HG03571 (cell line): ENCODE results near the gene PGA3.
"Not testable (repeated sequence)": the region's sequence is repeated elsewhere in the genome, so short reads cannot be mapped to it uniquely, and the experiment has no call there.

Experiments used
- ATAC-seq: cut with Tn5 transposase; IDR thresholded peaks from one replicate; pipeline ENCODE4 v1.9.1; 2021; ENCODE audit not compliant: unreplicated experiment

PGA3 gene

DNA sequence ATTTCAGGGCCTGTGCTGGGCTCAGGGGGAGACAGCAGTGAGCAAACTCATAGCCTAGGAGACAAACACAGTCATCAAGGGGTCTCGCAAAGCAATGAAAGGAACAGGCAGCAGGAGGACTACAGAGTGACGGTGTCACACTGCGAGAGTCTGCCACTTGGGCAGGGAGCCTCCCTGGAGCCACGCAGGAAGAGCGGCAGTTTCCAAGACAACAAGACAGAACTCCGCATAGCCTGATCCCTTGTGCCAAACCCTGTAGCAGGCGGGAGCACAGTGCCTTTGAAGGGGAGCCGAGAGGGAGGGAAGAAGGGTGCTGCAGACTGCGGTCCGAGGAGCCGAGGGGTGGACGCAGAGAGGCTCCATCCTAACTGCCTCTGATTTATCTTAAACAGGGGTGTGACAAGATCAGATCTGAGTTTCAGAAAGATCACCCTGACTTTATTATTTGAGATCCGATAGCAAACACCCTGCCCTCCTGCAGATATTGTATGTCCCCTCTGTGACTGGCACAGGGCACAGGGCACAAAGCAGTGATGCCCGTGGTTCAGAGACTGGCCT is 1.3 kb downstream of the PGA3 start:
- ATAC-seq, result not testable (repeated sequence)

DNA sequence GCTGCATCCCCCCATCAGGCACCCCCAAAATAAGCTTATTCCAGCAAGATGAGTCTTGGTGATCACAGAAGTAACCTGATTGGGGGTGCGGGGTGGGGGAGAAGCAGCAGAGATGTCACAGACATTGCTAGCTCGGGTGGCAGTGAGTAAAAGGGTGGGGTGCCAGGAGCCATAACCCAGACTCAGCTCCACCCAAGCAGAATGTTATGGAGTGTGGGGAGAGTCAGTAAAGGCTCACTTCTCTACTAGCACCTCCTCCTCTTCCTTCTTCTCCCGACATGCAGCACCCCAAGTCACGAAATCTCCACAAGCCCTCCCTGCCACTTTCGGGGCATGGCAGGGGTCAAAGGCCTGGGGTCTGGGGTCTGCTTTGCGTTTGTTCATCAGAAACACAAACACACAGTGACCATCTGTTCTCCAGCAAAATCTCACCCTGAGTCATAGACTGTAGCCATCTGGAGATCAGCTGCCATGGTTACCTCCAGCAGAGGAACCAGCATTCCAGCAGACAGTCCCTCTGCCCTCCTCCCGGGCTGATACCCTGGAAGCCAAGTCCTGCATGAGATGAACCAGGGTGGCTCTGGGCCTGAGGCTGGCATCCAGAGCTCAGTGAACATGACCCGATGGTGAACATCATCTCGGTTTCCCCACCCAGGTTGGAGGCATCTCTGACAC is 4.5 kb downstream of the PGA3 start:
- ATAC-seq, result not testable (repeated sequence)

DNA sequence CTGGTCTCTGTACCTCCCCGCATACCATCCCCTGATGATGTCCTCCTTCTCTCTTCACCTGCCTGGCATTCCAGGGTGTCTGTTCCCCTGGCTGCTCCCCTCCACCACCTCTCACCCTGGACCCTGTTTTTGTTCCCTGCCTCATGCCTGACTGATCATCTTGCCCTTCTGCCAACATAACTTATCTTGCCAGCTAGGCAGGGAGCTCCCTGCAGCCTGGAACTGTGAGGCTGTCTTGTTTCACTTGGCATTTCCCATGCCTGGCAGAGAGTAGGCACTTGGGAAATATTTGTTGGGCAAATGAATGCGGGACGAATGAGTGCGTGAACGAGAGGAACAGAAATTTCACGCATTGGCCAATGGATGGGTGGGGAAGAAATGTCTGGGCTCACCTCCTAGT is 7.3 kb downstream of the PGA3 start:
- not testable (repeated sequence) for ATAC-seq

GRCh38 chr11:61211327-61211952 is 8.1 kb downstream of the PGA3 start:
- ATAC-seq, result not testable (repeated sequence)

DNA sequence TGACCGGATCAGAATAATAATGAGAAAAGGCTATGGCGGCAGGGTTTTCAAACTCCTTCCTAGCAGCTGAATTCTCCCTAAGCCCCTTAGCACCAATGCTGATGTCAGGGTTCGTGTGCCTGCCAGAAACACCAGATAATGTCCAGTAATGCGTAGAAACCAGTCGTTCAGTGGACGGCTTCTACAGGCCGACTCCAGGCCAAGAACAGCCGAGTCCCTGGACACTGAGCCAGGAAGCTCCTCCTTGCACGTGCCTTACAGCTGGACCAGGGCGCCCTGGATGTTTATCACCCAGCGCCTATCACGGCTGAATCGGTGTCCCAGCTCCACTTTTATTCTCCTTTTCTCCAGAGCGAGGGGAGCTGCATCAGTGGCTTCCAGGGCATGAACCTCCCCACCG is 8.9 kb downstream of the PGA3 start:
- not testable (repeated sequence) for ATAC-seq

GRCh38 chr11:61213711-61214324 is 10.5 kb downstream of the PGA3 start:
- ATAC-seq, result not testable (repeated sequence)

GRCh38 chr11:61218306-61218705 is 15.0 kb downstream of the PGA3 start:
- not testable (repeated sequence) for ATAC-seq

GRCh38 chr11:61219016-61219415 is 15.7 kb downstream of the PGA3 start:
- ATAC-seq, result not testable (repeated sequence)

- not testable (repeated sequence) for ATAC-seq
Measured at GRCh38 chr11:61222047-61222446, 18.7 kb downstream of the PGA3 start, which contains the start of gene PGA4. TSS of gene PGA4 (plus strand) at chr11:61222347. CDS start at chr11:61222401, 54 bp downstream.

DNA sequence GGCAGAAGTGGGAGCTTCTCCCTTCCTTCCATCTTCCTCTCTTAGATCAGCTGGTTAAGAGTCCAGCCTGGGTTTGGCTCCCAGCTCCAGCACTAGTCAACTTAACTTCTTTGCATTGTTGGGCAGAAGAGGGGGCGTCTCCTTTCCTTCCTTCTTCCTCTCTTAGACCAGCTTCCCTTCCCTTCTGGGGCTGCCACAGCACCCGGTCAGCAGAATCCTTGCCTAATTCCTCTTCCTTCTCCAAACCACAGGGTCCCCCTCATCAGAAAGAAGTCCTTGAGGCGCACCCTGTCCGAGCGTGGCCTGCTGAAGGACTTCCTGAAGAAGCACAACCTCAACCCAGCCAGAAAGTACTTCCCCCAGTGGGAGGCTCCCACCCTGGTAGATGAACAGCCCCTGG is 19.4 kb downstream of the PGA3 start:
- not testable (repeated sequence) for ATAC-seq

DNA sequence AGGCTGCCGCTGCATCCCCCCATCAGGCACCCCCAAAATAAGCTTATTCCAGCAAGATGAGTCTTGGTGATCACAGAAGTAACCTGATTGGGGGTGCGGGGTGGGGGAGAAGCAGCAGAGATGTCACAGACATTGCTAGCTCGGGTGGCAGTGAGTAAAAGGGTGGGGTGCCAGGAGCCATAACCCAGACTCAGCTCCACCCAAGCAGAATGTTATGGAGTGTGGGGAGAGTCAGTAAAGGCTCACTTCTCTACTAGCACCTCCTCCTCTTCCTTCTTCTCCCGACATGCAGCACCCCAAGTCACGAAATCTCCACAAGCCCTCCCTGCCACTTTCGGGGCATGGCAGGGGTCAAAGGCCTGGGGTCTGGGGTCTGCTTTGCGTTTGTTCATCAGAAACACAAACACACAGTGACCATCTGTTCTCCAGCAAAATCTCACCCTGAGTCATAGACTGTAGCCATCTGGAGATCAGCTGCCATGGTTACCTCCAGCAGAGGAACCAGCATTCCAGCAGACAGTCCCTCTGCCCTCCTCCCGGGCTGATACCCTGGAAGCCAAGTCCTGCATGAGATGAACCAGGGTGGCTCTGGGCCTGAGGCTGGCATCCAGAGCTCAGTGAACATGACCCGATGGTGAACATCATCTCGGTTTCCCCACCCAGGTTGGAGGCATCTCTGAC is 23.3 kb downstream of the PGA3 start:
- not testable (repeated sequence) for ATAC-seq

GRCh38 chr11:61229458-61229857 is 26.1 kb downstream of the PGA3 start:
- not testable (repeated sequence) for ATAC-seq

GRCh38 chr11:61231033-61231432 is 27.7 kb downstream of the PGA3 start:
- not testable (repeated sequence) for ATAC-seq

DNA sequence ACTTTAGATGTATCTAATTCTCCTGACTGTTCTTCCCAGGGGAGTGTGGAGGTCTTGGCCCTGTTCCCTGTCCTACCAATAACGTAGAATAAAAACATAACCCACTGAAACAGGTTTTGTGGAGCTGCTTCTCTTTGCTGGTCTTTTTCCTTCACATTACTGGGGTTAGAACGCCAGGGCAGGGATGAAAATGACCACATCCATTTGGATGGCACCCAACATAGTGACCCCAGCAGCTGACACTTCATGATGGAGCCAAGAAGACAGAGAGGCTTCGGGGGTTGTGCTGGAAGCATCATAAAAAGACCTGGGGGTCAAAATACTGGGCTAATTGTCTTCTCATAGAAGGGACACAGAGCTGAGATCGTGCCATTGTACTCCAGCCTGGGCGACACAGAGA is 28.3 kb downstream of the PGA3 start:
- not testable (repeated sequence) for ATAC-seq

- not testable (repeated sequence) for ATAC-seq
Measured at GRCh38 chr11:61232548-61233145, 29.3 kb downstream of the PGA3 start.

DNA sequence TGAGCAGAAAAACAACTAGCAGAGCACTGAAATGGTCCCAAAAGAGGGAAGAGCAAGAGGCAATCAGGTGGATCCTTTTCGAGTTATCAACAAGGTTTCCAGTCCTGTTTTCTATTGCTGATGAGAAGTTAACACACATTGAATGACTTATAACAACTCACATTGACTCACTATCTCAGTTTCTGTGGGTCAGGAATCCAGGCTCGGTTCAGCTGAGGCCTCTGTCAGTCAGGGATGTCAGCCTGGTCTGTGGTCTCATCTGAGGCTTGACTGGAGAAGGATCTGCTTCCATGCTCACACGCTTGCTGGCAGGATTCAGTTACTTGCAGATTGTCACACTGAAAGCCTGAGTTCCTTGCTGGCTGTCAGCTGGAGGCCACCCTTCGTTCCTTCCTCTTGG is 33.8 kb downstream of the PGA3 start:
- not testable (repeated sequence) for ATAC-seq

GRCh38 chr11:61240288-61240687 is 37.0 kb downstream of the PGA3 start:
- not testable (repeated sequence) for ATAC-seq

DNA sequence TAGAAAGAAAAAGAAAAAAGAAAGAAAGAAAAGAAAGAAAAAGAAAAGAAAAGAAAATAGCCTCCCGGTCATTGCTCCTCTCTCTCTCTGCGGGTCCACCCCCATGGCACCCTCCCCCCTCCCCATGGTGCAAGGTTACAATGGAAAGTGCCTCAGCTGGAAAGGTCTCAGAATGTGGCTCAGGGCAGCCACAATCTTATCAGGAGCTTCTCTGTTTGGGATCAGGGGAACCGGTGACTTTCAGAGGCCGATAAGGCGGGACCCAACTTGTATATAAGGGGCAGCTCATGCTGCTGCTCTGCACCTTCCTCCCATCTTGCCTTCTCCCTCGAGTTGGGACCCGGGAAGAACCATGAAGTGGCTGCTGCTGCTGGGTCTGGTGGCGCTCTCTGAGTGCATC is 37.6 kb downstream of the PGA3 start, which contains the start of gene PGA5:
Gene PGA5 (plus strand): TSS at position 301 of the 400 bp plus-strand sequence. CDS start 52 bp downstream, at position 353.
- not testable (repeated sequence) for ATAC-seq

- ATAC-seq, result not testable (repeated sequence)
Measured at GRCh38 chr11:61241526-61241925, 38.2 kb downstream of the PGA3 start.

DNA sequence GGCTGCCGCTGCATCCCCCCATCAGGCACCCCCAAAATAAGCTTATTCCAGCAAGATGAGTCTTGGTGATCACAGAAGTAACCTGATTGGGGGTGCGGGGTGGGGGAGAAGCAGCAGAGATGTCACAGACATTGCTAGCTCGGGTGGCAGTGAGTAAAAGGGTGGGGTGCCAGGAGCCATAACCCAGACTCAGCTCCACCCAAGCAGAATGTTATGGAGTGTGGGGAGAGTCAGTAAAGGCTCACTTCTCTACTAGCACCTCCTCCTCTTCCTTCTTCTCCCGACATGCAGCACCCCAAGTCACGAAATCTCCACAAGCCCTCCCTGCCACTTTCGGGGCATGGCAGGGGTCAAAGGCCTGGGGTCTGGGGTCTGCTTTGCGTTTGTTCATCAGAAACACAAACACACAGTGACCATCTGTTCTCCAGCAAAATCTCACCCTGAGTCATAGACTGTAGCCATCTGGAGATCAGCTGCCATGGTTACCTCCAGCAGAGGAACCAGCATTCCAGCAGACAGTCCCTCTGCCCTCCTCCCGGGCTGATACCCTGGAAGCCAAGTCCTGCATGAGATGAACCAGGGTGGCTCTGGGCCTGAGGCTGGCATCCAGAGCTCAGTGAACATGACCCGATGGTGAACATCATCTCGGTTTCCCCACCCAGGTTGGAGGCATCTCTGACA is 42.1 kb downstream of the PGA3 start:
- ATAC-seq, result not testable (repeated sequence)
